H9 (cell line): ENCODE data around the gene RNF213. TPM values are rescaled to one million over a fixed set of nuclear protein-coding genes. Genes with fewer than 3 reads are reported as not detected.

Source experiments
- DNase-seq: peaks from one replicate; pipeline ENCODE4 v3.0.0-alpha.2; 2017
- H2AFZ ChIP-seq: one replicate; pipeline ENCODE4 v1.6.1; 2013; ENCODE audit warnings: mild to moderate bottlenecking, low read length, control low read depth, moderate library complexity
- H2AK5ac ChIP-seq: 2 replicates; pipeline ENCODE4 v1.6.1; 2013; ENCODE audit warnings: low read length, control low read depth, mixed read lengths; ENCODE audit not compliant: insufficient read length
- H2BK120ac ChIP-seq: one replicate; pipeline ENCODE4 v1.6.1; 2013; ENCODE audit warnings: low read depth, mild to moderate bottlenecking, low read length, control low read depth, inconsistent platforms; ENCODE audit not compliant: poor library complexity, severe bottlenecking
- H2BK12ac ChIP-seq: 2 replicates; pipeline ENCODE4 v1.6.1; 2013; ENCODE audit warnings: low read length, control low read depth, mixed read lengths, low read depth; ENCODE audit not compliant: insufficient read length
- H2BK15ac ChIP-seq: 2 replicates; pipeline ENCODE4 v1.6.1; 2013; ENCODE audit warnings: low read depth, low read length, control low read depth
- H2BK20ac ChIP-seq: one replicate; pipeline ENCODE4 v1.6.1; 2013; ENCODE audit warnings: low read depth, mild to moderate bottlenecking, low read length, control low read depth, inconsistent platforms; ENCODE audit not compliant: poor library complexity, severe bottlenecking
- H2BK5ac ChIP-seq: 2 replicates; pipeline ENCODE4 v1.6.1; 2013; ENCODE audit warnings: low read length, control low read depth, mixed read lengths; ENCODE audit not compliant: insufficient read length
- H3K14ac ChIP-seq: 2 replicates; pipeline ENCODE4 v1.6.1; 2013; ENCODE audit warnings: low read length, control low read depth; ENCODE audit not compliant: insufficient read depth
- H3K18ac ChIP-seq: 2 replicates; pipeline ENCODE4 v1.6.1; 2013; ENCODE audit warnings: low read depth, mild to moderate bottlenecking, mixed read lengths, low read length, control low read depth; ENCODE audit not compliant: insufficient read length
- H3K23ac ChIP-seq: 2 replicates; pipeline ENCODE4 v1.6.1; 2013; ENCODE audit warnings: low read length, control low read depth, mixed read lengths, low read depth; ENCODE audit not compliant: insufficient read length
- H3K23me2 ChIP-seq: 2 replicates; pipeline ENCODE4 v1.6.1; 2013; ENCODE audit warnings: low read depth, mild to moderate bottlenecking, mixed read lengths, low read length, control low read depth; ENCODE audit not compliant: insufficient read length, poor library complexity, severe bottlenecking
- H3K27ac ChIP-seq: 2 replicates; pipeline ENCODE4 v1.5.1; 2013; ENCODE audit warnings: low read length, control low read depth, mixed read lengths, low read depth; ENCODE audit not compliant: insufficient read length
- H3K27me3 ChIP-seq: 2 replicates; pipeline ENCODE4 v1.6.1; 2013; ENCODE audit warnings: low read length, control low read depth, inconsistent platforms; ENCODE audit not compliant: insufficient read depth
- H3K4ac ChIP-seq: 2 replicates; pipeline ENCODE4 v1.6.1; 2013; ENCODE audit warnings: low read depth, mild to moderate bottlenecking, control low read depth, inconsistent platforms, low read length, moderate library complexity
- H3K4me1 ChIP-seq: 2 replicates; pipeline ENCODE4 v1.6.1; 2013; ENCODE audit warnings: low read length, control low read depth, inconsistent platforms; ENCODE audit not compliant: insufficient read depth
- H3K4me2 ChIP-seq: 2 replicates; pipeline ENCODE4 v1.6.1; 2013; ENCODE audit warnings: low read length, control low read depth, mixed read lengths; ENCODE audit not compliant: insufficient read length, insufficient read depth
- H3K56ac ChIP-seq: 2 replicates; pipeline ENCODE4 v1.6.1; 2013; ENCODE audit warnings: low read depth, mild to moderate bottlenecking, mixed read lengths, low read length, control low read depth; ENCODE audit not compliant: insufficient read length
- H3K79me1 ChIP-seq: 2 replicates; pipeline ENCODE4 v1.6.1; 2013; ENCODE audit warnings: low read depth, mild to moderate bottlenecking, moderate library complexity, low read length, control low read depth, inconsistent platforms; ENCODE audit not compliant: insufficient read depth, poor library complexity, severe bottlenecking
- H3K79me2 ChIP-seq: 2 replicates; pipeline ENCODE4 v1.6.1; 2013; ENCODE audit warnings: low read length, control low read depth, inconsistent platforms; ENCODE audit not compliant: insufficient read depth
- H3K9ac ChIP-seq: 2 replicates; pipeline ENCODE4 v1.6.1; 2013; ENCODE audit warnings: low read length, control low read depth, mixed read lengths; ENCODE audit not compliant: insufficient read length; ENCODE audit errors: extremely low read depth
- H3K9me3 ChIP-seq: one replicate; pipeline ENCODE4 v1.6.1; 2013; ENCODE audit warnings: low read depth, low read length, inconsistent platforms; ENCODE audit not compliant: control insufficient read depth
- H3T11ph ChIP-seq: one replicate; pipeline ENCODE4 v1.6.1; 2013; ENCODE audit warnings: mild to moderate bottlenecking, low read length, control low read depth, inconsistent platforms
- H4K20me1 ChIP-seq: one replicate; pipeline ENCODE4 v1.6.1; 2013; ENCODE audit not compliant: control insufficient read depth, insufficient read length, insufficient read depth
- H4K5ac ChIP-seq: 2 replicates; pipeline ENCODE4 v1.6.1; 2013; ENCODE audit warnings: low read depth, mild to moderate bottlenecking, mixed read lengths, low read length, control low read depth; ENCODE audit not compliant: insufficient read length
- H4K8ac ChIP-seq: replicated peaks from 2 replicates; pipeline ENCODE4 v1.6.1; 2013; ENCODE audit warnings: low read length, control low read depth, mixed read lengths, low read depth; ENCODE audit not compliant: insufficient read length
- H4K91ac ChIP-seq: 2 replicates; pipeline ENCODE4 v1.6.1; 2013; ENCODE audit warnings: low read depth, mild to moderate bottlenecking, moderate library complexity, mixed read lengths, low read length, control low read depth; ENCODE audit not compliant: insufficient read length
- H3K27ac Mint-ChIP-seq, 3 experiments: 2 replicates in 2 of 3; 3 replicates in 1 of 3; pipeline ENCODE4 v1.8.0; 2020 to 2021; ENCODE audit warnings: mixed read lengths in 3 of 3, mild to moderate bottlenecking in 1 of 3, moderate library complexity in 1 of 3
- H3K27me3 Mint-ChIP-seq: 2 replicates; pipeline ENCODE4 v1.8.0; 2021; ENCODE audit warnings: low read depth, mild to moderate bottlenecking, moderate library complexity, mixed read lengths
- H3K36me3 Mint-ChIP-seq, 3 experiments: 2 replicates in 2 of 3; 3 replicates in 1 of 3; pipeline ENCODE4 v1.8.0; 2020 to 2021; ENCODE audit warnings: low read depth in 3 of 3, mixed read lengths in 3 of 3; ENCODE audit not compliant: insufficient read depth in 1 of 3
- H3K4me1 Mint-ChIP-seq, 2 experiments: 2 replicates each; pipeline ENCODE4 v1.8.0; 2020; ENCODE audit warnings: mixed read lengths in 2 of 2
- H3K4me3 Mint-ChIP-seq, 2 experiments: 2 replicates in 1 of 2; 3 replicates in 1 of 2; pipeline ENCODE4 v1.8.0; 2020 to 2021; ENCODE audit warnings: mild to moderate bottlenecking in 2 of 2, mixed read lengths in 2 of 2, moderate library complexity in 1 of 2
- H3K9me3 Mint-ChIP-seq, 2 experiments: 2 replicates in 1 of 2; 3 replicates in 1 of 2; pipeline ENCODE4 v1.8.0; 2020; ENCODE audit warnings: mild to moderate bottlenecking in 2 of 2, mixed read lengths in 2 of 2, moderate library complexity in 1 of 2
- CTCF ChIP-seq: fragments of 200-600 bp; sonication (generic); conservative IDR thresholded peaks from 3 replicates; pipeline ENCODE4 v1.8.0; 2021; ENCODE audit warnings: antibody characterized with exemption, mild to moderate bottlenecking
- WGBS: extraction: QIAGEN DNeasy Blood & Tissue Kit; methylation state at CpG from one replicate; pipeline ENCODE4 v1.1.7; 2013; ENCODE audit warnings: missing lambda C conversion rate, low lambda C conversion rate, mixed read lengths; ENCODE audit not compliant: insufficient read length; ENCODE audit errors: extremely low coverage; 5-methylcytosine and 5-hydroxymethylcytosine counted together
- total RNA-seq: library from RNA; stranded (reverse); gene quantifications from 2 replicates; pipeline ENCODE4 v1.2.1, GENCODE V29; 2021

Gene RNF213
- total RNA-seq, 1 experiment from 2014 or later = 34.3 TPM

- no peak overlapping the region for H3K9ac ChIP-seq
- no peak overlapping the region for H3K18ac ChIP-seq
- H3K4ac ChIP-seq = no peak overlapping the region
- H3K4me2 ChIP-seq = no peak overlapping the region
- no CpG with 5 or more reads among the region's 15 CpGs for WGBS
- no peak overlapping the region for H3T11ph ChIP-seq
- H3K27ac ChIP-seq = no peak overlapping the region
- H3K23ac ChIP-seq = no peak overlapping the region
- H3K27me3 ChIP-seq = no peaks in the 10 kb centered on the region; the same call in 1 of the 2 replicates
- no peaks in the 10 kb centered on the region for H3K79me1 ChIP-seq
- no peak overlapping the region for H2BK5ac ChIP-seq
- no peaks in the 10 kb centered on the region for H3K79me2 ChIP-seq
- no peak for DNase-seq
- no peak overlapping the region for H2AFZ ChIP-seq
- H2BK15ac ChIP-seq = no peak overlapping the region
- H3K27ac Mint-ChIP-seq = no peak overlapping the region
- H3K14ac ChIP-seq = no peak overlapping the region
- H3K9me3 ChIP-seq = no peaks in the 10 kb centered on the region
- no peak overlapping the region for H3K56ac ChIP-seq
- H3K23me2 ChIP-seq = peaks cover 2% of the 10 kb centered on the region
- peaks cover 5 to 11% of the 10 kb centered on the region in 2 experiments; a peak in 4 of 5 replicates for H3K9me3 Mint-ChIP-seq
- H2BK120ac ChIP-seq = no peak overlapping the region
- H2AK5ac ChIP-seq = no peak overlapping the region
- H4K5ac ChIP-seq = no peak overlapping the region
- H3K27me3 Mint-ChIP-seq = no peaks in the 10 kb centered on the region; the same call in 1 of the 2 replicates
- no peak overlapping the region for H4K91ac ChIP-seq
- H3K4me3 Mint-ChIP-seq = no peak overlapping the region; a peak in 1 of 5 replicates
- no peak overlapping the region for H2BK12ac ChIP-seq
- H3K4me1 ChIP-seq = no peaks in the 10 kb centered on the region
- H4K20me1 ChIP-seq = peaks cover 3% of the 10 kb centered on the region
- TF ChIP-seq CTCF = no peak
- H4K8ac ChIP-seq = no peak overlapping the region
- no peak overlapping the region for H2BK20ac ChIP-seq
- no peaks in the 10 kb centered on the region for H3K4me1 Mint-ChIP-seq
- peaks cover 51 to 79% (median 75%) of the 10 kb centered on the region in 3 experiments for H3K36me3 Mint-ChIP-seq
Observed at GRCh38 chr17:80320496-80320895, 59.8 kb downstream of the RNF213 start.
